Right renal pelvis (tissue), 4 donors: ENCODE data around the gene CSH1. TPM values are rescaled to one million over a fixed set of nuclear protein-coding genes. Genes with fewer than 3 reads are reported as not detected.
"Not testable (repeated sequence)": the region's sequence is repeated elsewhere in the genome, so short reads cannot be mapped to it uniquely, and the experiment has no call there.

Experiments
- DNase-seq, 4 donors: peaks; one replicate each; pipeline ENCODE4 v3.0.0-alpha.2; 2013; ENCODE audit warnings: low read depth in 4 of 4, low spot score in 3 of 4, missing footprints in 1 of 4
- polyA plus RNA-seq, 4 donors: library from polyadenylated mRNA; unstranded; fragments of 120-200 nt; gene quantifications; one replicate each; pipeline ENCODE4 v1.2.1, GENCODE V29; 2013; ENCODE audit not compliant: insufficient read length in 4 of 4

The CSH1 gene
- polyA plus RNA-seq, 4 donors = 0.98 to 5.2 (median 1.3) TPM; not detected in 1

- no peak for DNase-seq
Observed at GRCh38 chr17:63928966-63929695, 32.8 kb upstream of the CSH1 start.

- no peak for DNase-seq
Observed at GRCh38 chr17:63928172-63928666, 31.8 kb upstream of the CSH1 start.

DNA sequence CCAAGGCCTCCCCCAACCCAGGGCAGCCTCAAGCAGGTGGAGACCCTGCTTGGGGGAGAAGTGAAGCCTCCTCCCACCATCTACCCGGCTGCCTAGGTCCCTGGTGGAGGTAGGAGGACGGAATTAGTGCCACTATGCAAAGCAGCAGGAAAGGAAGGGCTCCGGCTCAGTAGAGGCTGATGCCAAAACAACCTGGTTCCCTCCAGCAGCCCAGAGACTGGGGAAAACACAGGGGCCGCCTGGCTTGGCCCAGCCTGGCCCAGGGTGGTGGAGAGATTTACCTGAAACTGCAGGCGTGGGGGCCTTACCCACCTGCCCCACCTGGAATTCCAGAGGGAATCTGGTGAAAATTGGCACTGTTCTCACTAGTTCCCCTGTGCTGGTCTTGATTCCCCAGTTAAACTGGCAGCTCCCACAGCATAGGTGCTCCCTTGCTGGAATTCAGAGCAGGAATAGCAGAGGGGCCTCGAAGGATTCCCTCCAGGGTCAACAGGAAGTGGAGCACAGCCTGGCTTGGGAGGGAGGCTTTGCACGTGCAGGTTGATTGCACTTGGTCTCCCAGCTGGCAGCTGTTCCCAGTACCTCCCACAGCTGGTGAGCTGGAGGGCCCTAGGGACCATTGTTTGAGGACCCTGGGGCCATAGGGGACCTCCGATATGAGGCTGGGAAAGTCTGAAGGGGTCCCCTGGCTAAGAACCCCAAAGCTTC lies 31.2 kb upstream of the CSH1 start:
- DNase-seq = no peak

DNA sequence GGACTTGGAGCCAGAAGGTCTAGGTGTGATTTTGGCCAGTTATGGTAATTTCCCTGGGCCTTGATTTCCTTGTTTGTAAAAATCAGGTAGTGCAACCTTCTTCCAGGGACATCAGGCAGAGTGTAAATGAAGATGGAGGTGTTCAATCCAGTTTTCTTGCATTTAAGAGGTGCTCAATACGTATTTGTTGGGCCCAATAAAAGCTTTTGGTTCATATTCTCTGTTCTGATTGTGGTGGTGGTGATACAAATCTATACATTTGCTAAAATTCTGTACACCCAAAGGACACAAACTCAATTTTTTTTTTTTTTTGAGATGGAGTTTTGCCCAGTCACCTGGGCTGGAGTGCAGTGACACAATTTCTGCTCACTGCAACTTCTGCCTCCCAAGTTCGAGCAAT lies 29.8 kb upstream of the CSH1 start:
- DNase-seq = no peak

GRCh38 chr17:63925615-63926014 lies 29.2 kb upstream of the CSH1 start:
- no peak for DNase-seq

DNA sequence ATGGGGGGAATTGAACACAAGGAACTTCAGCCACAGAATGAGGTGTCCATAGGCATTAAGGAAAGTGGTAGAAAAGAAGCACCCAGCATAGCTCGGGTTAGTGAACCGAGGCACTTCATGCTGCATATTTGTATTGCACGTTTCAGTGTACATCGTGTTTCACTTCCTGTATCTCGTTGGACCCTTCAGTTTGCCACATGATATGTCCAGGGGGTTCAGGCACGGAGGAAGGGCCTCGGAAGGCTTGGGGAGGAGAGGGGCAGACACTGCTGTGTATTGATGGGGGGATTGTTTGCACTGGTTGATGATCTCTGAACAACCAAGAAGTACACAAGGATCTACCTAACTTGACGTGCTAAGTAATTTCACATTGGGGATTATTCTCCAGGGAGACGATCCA lies 26.0 kb upstream of the CSH1 start:
- not testable (repeated sequence) for DNase-seq

DNA sequence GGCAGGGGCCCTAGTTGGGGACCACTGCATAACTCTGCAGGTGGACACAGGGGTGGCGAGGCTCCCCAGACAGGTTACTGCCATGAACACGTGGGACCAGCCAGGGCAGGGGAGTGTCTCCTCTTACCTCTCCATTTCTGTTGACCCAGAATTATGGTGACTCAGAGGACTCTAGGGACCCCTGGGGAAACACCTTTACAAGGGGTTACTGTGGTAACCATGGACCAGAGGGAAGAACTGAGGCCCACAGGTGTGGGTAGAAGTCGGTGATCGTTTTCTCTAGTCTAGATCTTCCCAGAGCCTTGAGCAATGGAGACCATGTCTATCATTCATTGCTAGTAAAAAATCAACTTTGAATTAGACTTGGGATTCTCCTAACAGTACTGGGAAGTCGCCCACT lies 24.4 kb upstream of the CSH1 start:
- DNase-seq = not testable (repeated sequence)

DNA sequence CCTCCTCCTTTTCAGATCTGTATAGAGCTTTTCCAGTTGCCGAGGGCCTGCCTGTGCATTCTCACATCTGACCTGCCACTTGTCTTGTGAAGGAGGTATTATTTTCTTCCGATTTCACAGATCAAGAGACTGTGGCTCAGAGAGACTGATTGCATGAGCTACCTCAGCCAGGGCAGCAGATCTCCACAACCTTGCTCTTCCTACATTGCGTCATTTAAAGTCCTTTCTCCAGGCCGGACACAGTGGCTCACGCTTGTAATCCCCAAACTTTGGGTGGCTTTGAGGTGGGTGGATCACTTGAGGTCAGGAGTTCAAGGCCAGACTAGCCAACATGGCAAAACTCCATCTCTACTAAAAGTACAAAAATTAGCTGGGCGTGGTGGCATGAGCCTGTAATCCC lies 23.7 kb upstream of the CSH1 start:
- not testable (repeated sequence) for DNase-seq

DNA sequence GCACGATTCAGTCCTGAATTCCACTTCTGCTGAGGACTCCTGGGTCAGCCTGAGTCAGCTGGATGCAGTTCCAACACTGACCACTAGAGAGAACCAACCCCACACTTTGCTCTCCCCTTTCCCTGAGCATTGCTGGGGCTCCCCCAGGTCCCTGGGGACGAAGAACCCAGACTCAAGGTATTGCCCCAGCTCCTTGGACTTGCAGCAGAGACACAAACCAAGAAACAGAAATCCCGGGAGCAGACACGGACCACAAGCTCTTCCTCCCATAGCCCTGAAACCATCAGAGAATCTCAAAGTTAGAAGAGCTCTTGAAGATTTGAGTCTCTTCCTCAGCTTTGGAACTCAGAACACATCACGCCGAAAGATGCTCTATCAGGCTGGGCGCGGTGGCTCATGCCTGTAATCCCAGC lies 22.9 kb upstream of the CSH1 start:
- peak in 3 of 4 donors; percentile 30 to 42 (median 33) for DNase-seq

GRCh38 chr17:63918789-63919305 lies 22.5 kb upstream of the CSH1 start, which contains the start of gene GH1:
GH1 (minus strand) TSS chr17:63918839; CDS start chr17:63918776, 63 bp downstream.
- not testable (repeated sequence) for DNase-seq

DNA sequence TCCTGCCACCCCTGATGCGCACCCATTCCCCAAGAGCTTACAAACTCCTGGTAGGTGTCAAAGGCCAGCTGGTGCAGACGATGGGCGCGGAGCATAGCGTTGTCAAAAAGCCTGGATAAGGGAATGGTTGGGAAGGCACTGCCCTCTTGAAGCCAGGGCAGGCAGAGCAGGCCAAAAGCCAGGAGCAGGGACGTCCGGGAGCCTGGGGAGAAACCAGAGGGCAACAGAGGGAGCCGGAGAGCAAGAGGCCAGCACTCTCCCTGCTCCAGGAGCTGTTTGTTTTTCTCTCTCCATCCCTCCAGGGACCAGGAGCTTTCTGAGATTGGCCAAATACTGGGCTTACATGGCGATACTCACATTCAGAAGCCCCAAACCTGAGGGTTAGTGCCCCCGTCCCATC lies 21.9 kb upstream of the CSH1 start:
- no peak for DNase-seq

GRCh38 chr17:63917646-63918045 lies 21.3 kb upstream of the CSH1 start:
- no peak for DNase-seq

DNA sequence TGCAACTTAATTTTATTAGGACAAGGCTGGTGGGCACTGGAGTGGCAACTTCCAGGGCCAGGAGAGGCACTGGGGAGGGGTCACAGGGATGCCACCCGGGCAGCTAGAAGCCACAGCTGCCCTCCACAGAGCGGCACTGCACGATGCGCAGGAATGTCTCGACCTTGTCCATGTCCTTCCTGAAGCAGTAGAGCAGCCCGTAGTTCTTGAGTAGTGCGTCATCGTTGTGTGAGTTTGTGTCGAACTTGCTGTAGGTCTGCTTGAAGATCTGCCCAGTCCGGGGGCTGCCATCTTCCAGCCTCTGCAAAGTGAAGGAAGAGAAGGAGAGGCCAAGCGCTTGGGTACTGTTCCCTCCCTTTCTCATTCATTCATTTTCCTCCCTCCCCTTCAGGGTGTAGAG lies 20.8 kb upstream of the CSH1 start:
- not testable (repeated sequence) for DNase-seq

DNA sequence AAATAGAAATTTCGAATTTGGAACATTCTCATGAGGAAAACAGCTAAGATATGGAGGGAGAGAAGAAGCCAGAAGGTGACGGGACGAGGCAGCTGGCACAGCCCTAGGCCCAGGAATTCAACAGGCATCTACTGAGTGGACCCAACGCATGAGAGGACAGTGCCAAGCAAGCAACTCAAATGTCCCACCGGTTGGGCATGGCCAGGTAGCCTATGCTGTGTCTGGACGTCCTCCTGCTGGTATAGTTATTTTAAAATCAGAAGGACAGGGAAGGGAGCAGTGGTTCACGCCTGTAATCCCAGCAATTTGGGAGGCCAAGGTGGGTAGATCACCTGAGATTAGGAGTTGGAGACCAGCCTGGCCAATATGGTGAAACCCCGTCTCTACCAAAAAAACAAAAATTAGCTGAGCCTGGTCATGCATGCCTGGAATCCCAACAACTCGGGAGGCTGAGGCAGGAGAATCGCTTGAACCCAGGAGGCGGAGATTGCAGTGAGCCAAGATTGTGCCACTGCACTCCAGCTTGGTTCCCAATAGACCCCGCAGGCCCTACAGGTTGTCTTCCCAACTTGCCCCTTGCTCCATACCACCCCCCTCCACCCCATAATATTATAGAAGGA lies 20.3 kb upstream of the CSH1 start:
- no peak for DNase-seq

DNA sequence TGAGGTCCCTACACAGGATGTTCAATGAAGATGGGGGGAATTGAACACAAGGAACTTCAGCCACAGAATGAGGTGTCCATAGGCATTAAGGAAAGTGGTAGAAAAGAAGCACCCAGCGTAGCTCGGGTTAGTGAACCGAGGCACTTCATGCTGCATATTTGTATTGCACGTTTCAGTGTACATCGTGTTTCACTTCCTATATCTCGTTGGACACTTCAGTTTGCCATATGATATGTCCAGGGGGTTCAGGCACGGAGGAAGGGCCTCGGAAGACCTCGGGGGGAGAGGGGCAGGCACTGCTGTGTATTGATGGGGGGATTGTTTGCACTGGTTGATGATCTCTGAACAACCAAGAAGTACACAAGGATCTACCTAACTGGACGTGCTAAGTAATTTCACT lies 19.4 kb upstream of the CSH1 start:
- not testable (repeated sequence) for DNase-seq

DNA sequence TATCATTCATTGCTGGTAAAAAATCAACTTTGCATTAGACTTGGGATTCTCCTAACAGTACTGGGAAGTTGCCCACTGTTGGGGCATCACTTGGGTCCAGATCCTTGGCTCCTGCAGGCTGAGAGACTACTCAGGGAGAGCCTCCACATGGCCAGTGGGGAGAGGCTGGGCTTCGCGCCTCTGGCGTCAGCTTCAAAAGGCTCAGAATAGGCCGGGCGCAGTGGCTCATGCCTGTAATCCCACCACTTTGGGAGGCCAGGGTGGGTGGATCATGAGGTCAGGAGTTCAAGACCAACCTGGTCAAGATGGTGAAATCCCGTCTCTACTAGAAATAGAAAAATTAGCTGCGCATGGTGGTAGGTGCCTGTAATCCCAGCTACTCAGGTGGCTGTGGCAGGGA lies 18.1 kb upstream of the CSH1 start:
- no peak for DNase-seq

GRCh38 chr17:63911657-63912100 lies 15.3 kb upstream of the CSH1 start:
- no peak for DNase-seq

DNA sequence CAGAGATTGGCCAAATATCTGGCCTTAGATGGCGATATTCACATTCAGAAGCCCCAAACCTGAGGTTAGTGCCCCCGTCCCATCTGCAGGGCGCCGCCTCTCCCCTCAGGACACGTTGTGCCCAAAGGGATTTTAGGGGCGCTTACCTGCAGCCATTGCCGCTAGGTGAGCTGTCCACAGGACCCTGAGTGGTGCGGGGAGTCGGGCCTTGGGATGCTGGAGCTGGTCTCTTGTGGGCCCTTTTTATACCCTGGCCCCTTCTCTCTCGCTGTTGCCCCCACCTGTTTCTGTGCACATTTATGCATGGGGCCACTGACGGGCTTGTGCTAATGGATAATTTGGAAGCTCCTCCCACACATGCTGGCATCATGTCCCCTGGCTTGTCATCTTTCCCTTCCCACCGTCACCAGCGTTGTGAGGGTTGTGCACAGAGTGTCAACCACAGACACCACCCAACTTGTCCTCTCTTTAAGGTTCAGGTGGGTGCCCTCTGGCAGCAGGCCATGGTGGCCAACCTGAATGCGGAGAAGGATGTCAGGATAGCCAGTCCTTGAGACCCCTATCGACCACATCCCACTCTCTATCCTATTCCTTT lies 14.8 kb upstream of the CSH1 start, which contains the start of gene CSHL1:
Gene CSHL1 (minus strand): TSS at position 218 of the 595 bp plus-strand sequence. CDS start 62 bp downstream, at position 156.
- no peak for DNase-seq

DNA sequence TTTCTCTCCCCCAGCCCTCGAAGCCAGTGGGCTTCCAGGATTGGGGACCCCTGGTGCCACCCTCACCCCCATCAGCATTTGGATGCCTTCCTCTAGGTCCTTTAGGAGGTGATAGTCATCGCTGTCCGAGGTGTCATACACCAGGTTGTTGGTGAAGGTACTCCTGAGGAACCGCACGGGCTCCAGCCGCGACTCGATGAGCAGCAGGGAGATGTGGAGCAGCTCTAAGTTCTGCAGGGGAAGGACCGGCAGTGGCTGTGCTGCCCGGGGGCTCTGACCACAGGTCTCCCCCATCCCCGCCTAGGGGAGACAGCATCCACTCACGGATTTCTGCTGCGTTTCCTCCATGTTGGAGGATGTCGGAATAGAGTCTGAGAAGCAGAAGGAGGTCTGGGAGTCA lies 13.7 kb upstream of the CSH1 start:
- DNase-seq = no peak

GRCh38 chr17:63909586-63909985 lies 13.2 kb upstream of the CSH1 start:
- DNase-seq = not testable (repeated sequence)
